Tibial nerve (tissue), 3 donors: ENCODE results near the gene WWTR1.

Experiments
- POLR2A ChIP-seq, 2 donors: fragments of 450-650 bp; IDR thresholded peaks; one replicate each; pipeline ENCODE4 v1.6.1; 2017; ENCODE audit warnings: antibody characterized with exemption in 2 of 2, mild to moderate bottlenecking in 2 of 2, moderate library complexity in 2 of 2
- TF ChIP-seq, protein P1 (sequence below), 5 experiments: fragments of 200-600 bp in 3 of 5; fragments of 450-650 bp in 2 of 5; sonication (generic) in 3 of 5; IDR thresholded peaks; one replicate each; pipeline ENCODE4 v1.5.1; 2016 to 2019; ENCODE audit warnings: antibody characterized with exemption in 5 of 5, mild to moderate bottlenecking in 3 of 5, moderate library complexity in 2 of 5

DNA sequence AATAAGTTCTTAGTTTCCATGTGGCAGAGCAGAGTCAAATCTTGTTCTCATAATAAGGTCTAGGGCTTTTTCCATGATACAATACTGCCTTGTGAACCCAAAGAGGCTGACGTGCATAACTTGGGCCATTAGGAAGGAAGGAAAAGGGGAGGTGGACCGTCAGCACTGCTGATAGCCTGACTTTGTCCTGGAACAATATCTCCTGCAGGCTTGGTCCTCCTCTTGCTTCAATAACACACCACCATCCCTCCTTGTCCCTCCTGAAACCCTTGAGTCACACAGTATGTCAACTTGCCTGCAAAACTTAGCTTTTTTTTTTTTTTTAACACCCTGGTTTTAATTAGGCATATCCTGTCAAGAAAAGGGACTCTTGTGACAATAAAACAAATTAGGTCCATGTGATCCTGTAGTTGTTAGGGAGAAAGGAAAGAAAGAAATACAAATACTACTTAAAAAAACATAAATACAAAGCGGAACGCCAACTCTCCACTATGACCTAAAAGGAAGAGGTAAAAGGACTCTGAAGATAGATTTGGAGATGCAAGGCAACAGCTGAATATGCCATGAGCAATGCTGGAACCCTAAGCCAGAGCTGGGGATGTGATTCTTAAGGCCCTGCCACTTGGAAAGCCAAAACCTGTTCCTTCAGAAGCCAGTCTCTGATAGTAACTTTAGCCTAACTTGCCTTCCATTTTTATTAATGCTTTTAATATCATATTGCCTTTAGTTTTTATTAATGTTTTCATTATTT, 67.0 kb downstream of the WWTR1 start:
- TF ChIP-seq, protein P1, sequence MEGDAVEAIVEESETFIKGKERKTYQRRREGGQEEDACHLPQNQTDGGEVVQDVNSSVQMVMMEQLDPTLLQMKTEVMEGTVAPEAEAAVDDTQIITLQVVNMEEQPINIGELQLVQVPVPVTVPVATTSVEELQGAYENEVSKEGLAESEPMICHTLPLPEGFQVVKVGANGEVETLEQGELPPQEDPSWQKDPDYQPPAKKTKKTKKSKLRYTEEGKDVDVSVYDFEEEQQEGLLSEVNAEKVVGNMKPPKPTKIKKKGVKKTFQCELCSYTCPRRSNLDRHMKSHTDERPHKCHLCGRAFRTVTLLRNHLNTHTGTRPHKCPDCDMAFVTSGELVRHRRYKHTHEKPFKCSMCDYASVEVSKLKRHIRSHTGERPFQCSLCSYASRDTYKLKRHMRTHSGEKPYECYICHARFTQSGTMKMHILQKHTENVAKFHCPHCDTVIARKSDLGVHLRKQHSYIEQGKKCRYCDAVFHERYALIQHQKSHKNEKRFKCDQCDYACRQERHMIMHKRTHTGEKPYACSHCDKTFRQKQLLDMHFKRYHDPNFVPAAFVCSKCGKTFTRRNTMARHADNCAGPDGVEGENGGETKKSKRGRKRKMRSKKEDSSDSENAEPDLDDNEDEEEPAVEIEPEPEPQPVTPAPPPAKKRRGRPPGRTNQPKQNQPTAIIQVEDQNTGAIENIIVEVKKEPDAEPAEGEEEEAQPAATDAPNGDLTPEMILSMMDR (IDR thresholded peaks at IDR 0.05): no peak
- no peak for TF ChIP-seq POLR2A (IDR thresholded peaks at IDR 0.05)
